HEK293T (cell line): ENCODE results near the gene MAP4.

Experiments used
- CTCF ChIA-PET: fragments of 350-600 bp; formaldehyde crosslinking; extraction: SDS; loops from one replicate; lab custom pipeline; 2021; ENCODE audit warnings: antibody characterized with exemption, inconsistent platforms; lab: Yijun Ruan, JAX
- POLR2A ChIA-PET: fragments of 350-600 bp; formaldehyde crosslinking; extraction: SDS; loops from one replicate; lab custom pipeline; 2020; ENCODE audit warnings: antibody characterized with exemption, inconsistent platforms; lab: Yijun Ruan, JAX
- DNase-seq: peaks from one replicate; pipeline ENCODE4 v3.0.0; 2012; ENCODE audit warnings: mixed read lengths; ENCODE audit errors: extremely low spot score
- ARNT ChIP-seq: fragments of 450-650 bp; IDR thresholded peaks from 2 replicates; pipeline ENCODE4 v1.6.1; 2017; ENCODE audit warnings: mild to moderate bottlenecking
- BHLHE40 ChIP-seq: fragments of 450-650 bp; IDR thresholded peaks from 2 replicates; pipeline ENCODE4 v1.6.1; 2016; ENCODE audit warnings: mild to moderate bottlenecking, moderate library complexity, borderline replicate concordance
- CTBP1 ChIP-seq: fragments of 450-650 bp; IDR thresholded peaks from 2 replicates; pipeline ENCODE4 v1.6.1; 2016; ENCODE audit warnings: borderline replicate concordance
- ELF4 ChIP-seq: fragments of 450-650 bp; IDR thresholded peaks from 2 replicates; pipeline ENCODE4 v1.6.1; 2017; ENCODE audit warnings: antibody characterized with exemption
- FOXA1 ChIP-seq: fragments of 450-650 bp; IDR thresholded peaks from 2 replicates; pipeline ENCODE4 v1.6.1; 2016; ENCODE audit warnings: mild to moderate bottlenecking
- FOXK2 ChIP-seq: fragments of 450-650 bp; IDR thresholded peaks from 2 replicates; pipeline ENCODE4 v1.6.1; 2016; ENCODE audit warnings: mild to moderate bottlenecking
- FOXM1 ChIP-seq: fragments of 450-650 bp; IDR thresholded peaks from 2 replicates; pipeline ENCODE4 v1.6.1; 2017; ENCODE audit warnings: mild to moderate bottlenecking, borderline replicate concordance
- HDGF ChIP-seq: fragments of 450-650 bp; IDR thresholded peaks from 2 replicates; pipeline ENCODE4 v1.6.1; 2017; ENCODE audit warnings: antibody characterized with exemption, borderline replicate concordance
- L3MBTL2 ChIP-seq: fragments of 450-650 bp; conservative IDR thresholded peaks from 2 replicates; pipeline ENCODE4 v1.6.1; 2016; ENCODE audit warnings: mild to moderate bottlenecking
- LEF1 ChIP-seq: fragments of 450-650 bp; IDR thresholded peaks from 2 replicates; pipeline ENCODE4 v1.6.1; 2017; ENCODE audit warnings: mild to moderate bottlenecking, borderline replicate concordance
- NFRKB ChIP-seq: fragments of 450-650 bp; IDR thresholded peaks from 2 replicates; pipeline ENCODE4 v1.6.1; 2016; ENCODE audit warnings: mild to moderate bottlenecking, moderate library complexity
- SP1 ChIP-seq: fragments of 450-650 bp; IDR thresholded peaks from 2 replicates; pipeline ENCODE4 v1.6.1; 2017
- SUZ12 ChIP-seq: fragments of 450-650 bp; IDR thresholded peaks from 2 replicates; pipeline ENCODE4 v1.6.1; 2016; ENCODE audit warnings: mild to moderate bottlenecking
- TARDBP ChIP-seq: fragments of 450-650 bp; IDR thresholded peaks from 2 replicates; pipeline ENCODE4 v1.6.1; 2016
- ZNF384 ChIP-seq: fragments of 450-650 bp; IDR thresholded peaks from 2 replicates; pipeline ENCODE4 v1.6.1; 2016
- TF ChIP-seq, protein P1 (sequence below): fragments of 450-650 bp; IDR thresholded peaks from 2 replicates; pipeline ENCODE4 v1.6.1; 2016

MAP4 gene

DNA sequence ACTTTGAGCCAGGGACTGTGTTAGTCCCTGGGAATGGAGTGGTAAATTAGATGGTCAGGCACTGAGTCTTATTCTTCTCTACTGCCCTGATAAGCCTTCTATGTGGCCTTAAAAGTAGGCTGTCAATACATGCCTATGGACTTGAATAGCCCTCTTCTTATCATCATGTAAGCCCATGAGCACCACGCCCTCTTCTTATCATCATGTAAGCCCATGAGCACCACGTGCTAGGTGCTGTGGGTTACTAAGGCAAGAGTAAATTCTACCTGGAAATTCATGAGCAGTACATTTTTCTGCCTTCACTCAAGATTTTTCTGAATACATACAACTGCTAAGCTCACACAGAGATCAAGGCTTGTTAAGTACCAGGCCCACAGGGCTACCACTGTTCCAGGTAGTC is 144.8 kb downstream of the MAP4 start:
- DNase-seq = no peak
- TF ChIP-seq FOXK2 (no peak), TARDBP (no peak), ELF4 (no peak), ARNT (no peak), SUZ12 (no peak), HDGF (no peak), FOXA1 (no peak)
- ChIA-PET POLR2A (no interaction called here), CTCF (no interaction called here)

- TF ChIP-seq SUZ12 (no peak), BHLHE40 (no peak), TARDBP (no peak), ARNT (no peak), NFRKB (no peak), ZNF384 (no peak), FOXA1 (no peak), LEF1 (no peak), ELF4 (no peak), CTBP1 (no peak), FOXK2 (no peak), SP1 (no peak), L3MBTL2 (no peak), HDGF (no peak), FOXM1 (no peak)
- TF ChIP-seq, protein P1, sequence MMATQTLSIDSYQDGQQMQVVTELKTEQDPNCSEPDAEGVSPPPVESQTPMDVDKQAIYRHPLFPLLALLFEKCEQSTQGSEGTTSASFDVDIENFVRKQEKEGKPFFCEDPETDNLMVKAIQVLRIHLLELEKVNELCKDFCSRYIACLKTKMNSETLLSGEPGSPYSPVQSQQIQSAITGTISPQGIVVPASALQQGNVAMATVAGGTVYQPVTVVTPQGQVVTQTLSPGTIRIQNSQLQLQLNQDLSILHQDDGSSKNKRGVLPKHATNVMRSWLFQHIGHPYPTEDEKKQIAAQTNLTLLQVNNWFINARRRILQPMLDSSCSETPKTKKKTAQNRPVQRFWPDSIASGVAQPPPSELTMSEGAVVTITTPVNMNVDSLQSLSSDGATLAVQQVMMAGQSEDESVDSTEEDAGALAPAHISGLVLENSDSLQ = no peak
- ChIA-PET CTCF (no interaction called here), POLR2A (no interaction called here)
- no peak for DNase-seq
Observed at GRCh38 chr3:47870702-47871260, 145.4 kb downstream of the MAP4 start.

GRCh38 chr3:47870156-47870555 is 146.1 kb downstream of the MAP4 start:
- TF ChIP-seq FOXA1 = no peak
- TF ChIP-seq BHLHE40 = no peak
- TF ChIP-seq SP1 = no peak
- TF ChIP-seq SUZ12 = no peak
- no peak for TF ChIP-seq NFRKB
- no peak for TF ChIP-seq CTBP1
- no peak for TF ChIP-seq HDGF
- no peak for TF ChIP-seq L3MBTL2
- TF ChIP-seq ARNT = no peak
- no peak for TF ChIP-seq TARDBP
- TF ChIP-seq, protein P1 = no peak
- no peak for TF ChIP-seq ZNF384
- no peak for TF ChIP-seq ELF4
- no peak for TF ChIP-seq FOXM1
- no peak for TF ChIP-seq FOXK2
- ChIA-PET CTCF (interaction anchor here (0.6 kb wide), 1 partner anchor 12 kb away, joined by 5 read pairs; no protein-coding TSS in a partner anchor), POLR2A (no interaction called here)
- no peak for DNase-seq

GRCh38 chr3:47868306-47868705 is 147.9 kb downstream of the MAP4 start:
- DNase-seq = no peak
- no peak for TF ChIP-seq HDGF
- CTCF ChIA-PET = no interaction called here
- POLR2A ChIA-PET = no interaction called here

GRCh38 chr3:47867451-47868044 is 148.7 kb downstream of the MAP4 start:
- DNase-seq = no peak
- TF ChIP-seq ARNT = no peak
- TF ChIP-seq HDGF = no peak
- no peak for TF ChIP-seq TARDBP
- TF ChIP-seq NFRKB = no peak
- TF ChIP-seq LEF1 = no peak
- TF ChIP-seq L3MBTL2 = no peak
- TF ChIP-seq FOXA1 = no peak
- no peak for TF ChIP-seq BHLHE40
- TF ChIP-seq SP1 = no peak
- TF ChIP-seq CTBP1 = no peak
- TF ChIP-seq, protein P1 = no peak
- TF ChIP-seq SUZ12 = no peak
- no peak for TF ChIP-seq ELF4
- no peak for TF ChIP-seq FOXK2
- no peak for TF ChIP-seq ZNF384
- no peak for TF ChIP-seq FOXM1
- POLR2A ChIA-PET = no interaction called here
- CTCF ChIA-PET = no interaction called here

DNA sequence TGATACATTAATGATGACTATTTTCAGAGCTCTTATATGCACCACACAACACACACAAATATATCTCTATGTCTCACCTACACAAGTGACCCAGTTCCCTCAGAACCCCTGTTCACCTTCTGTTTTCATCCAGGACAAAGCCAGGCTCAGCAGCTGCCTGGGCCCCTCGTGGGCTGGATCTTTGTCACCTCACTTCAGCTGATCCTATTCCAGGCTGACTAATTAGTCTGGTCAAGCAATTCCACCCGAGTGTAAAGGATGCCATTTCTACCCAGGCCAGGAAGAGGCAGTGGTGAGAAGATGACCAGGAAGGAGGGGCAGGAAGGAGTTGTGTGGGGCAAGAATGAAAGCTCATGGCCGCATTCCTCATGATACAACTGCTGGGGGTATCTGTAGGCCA is 151.0 kb downstream of the MAP4 start:
- TF ChIP-seq ZNF384 = no peak
- ChIA-PET CTCF (interaction anchor here (0.6 kb wide), 1 partner anchor 651 kb away, joined by 3 read pairs; no protein-coding TSS in a partner anchor), POLR2A (interaction anchor here (0.8 to 1.0 kb wide), 2 partner anchors 125 to 224 kb away, joined by 3 read pairs; no protein-coding TSS in a partner anchor)
- no peak for DNase-seq
